OCI-LY3 (cell line): ENCODE data around the gene ROR2.

Source experiments
- H2AFZ ChIP-seq: fragments of 200-600, 300-600 bp; shearing (Covaris generic); 2 replicates; pipeline ENCODE4 v1.6.0; 2014; ENCODE audit warnings: antibody characterized with exemption, low read depth, low read length
- H3K27ac ChIP-seq: fragments of 200-600, 300-600 bp; sonication (generic); 2 replicates; pipeline ENCODE4 v1.5.1; 2014; ENCODE audit warnings: mild to moderate bottlenecking, low read length, moderate library complexity, mixed read lengths
- H3K27me3 ChIP-seq: fragments of 200-600, 300-600 bp; sonication (generic); 2 replicates; pipeline ENCODE4 v1.6.1; 2014; ENCODE audit warnings: low read depth, low read length, mixed read lengths
- H3K36me3 ChIP-seq: fragments of 200-600, 300-600 bp; sonication (generic); replicated peaks from 2 replicates; pipeline ENCODE3; 2014; ENCODE audit warnings: low read depth, low read length, mixed read lengths
- H3K4me1 ChIP-seq: fragments of 300-600, 200-600 bp; sonication (generic); 2 replicates; pipeline ENCODE4 v1.6.1; 2014; ENCODE audit warnings: low read length, mixed read lengths
- H3K4me2 ChIP-seq: fragments of 200-600, 300-600 bp; sonication (generic); 2 replicates; pipeline ENCODE4 v1.6.1; 2014; ENCODE audit warnings: low read length, mixed read lengths
- H3K4me3 ChIP-seq: fragments of 300-600, 200-600 bp; sonication (generic); 2 replicates; pipeline ENCODE4 v1.5.1; 2014; ENCODE audit warnings: antibody characterized with exemption, mild to moderate bottlenecking, low read length, moderate library complexity
- H3K79me2 ChIP-seq: fragments of 300-600, 200-600 bp; shearing (Covaris generic); 2 replicates; pipeline ENCODE4 v1.6.1; 2014; ENCODE audit warnings: mild to moderate bottlenecking, low read length, mixed read lengths
- H3K9ac ChIP-seq: fragments of 300-600, 200-600 bp; shearing (Covaris generic); 2 replicates; pipeline ENCODE4 v1.6.0; 2014; ENCODE audit warnings: mild to moderate bottlenecking, low read length, moderate library complexity
- H3K9me3 ChIP-seq: fragments of 200-600, 300-600 bp; shearing (Covaris generic); 2 replicates; pipeline ENCODE4 v1.6.1; 2014; ENCODE audit warnings: low read length, mixed read lengths; ENCODE audit not compliant: insufficient read depth
- H4K20me1 ChIP-seq: fragments of 200-600, 300-600 bp; sonication (generic); 2 replicates; pipeline ENCODE4 v1.6.1; 2016; ENCODE audit warnings: low read length, mixed read lengths; ENCODE audit not compliant: insufficient read depth
- CTCF ChIP-seq: fragments of 200-600, 300-600 bp; sonication (generic); IDR thresholded peaks from 2 replicates; pipeline ENCODE4 v1.5.1; 2014; ENCODE audit warnings: antibody characterized with exemption, low read length, low read depth
- EZH2phosphoT487 ChIP-seq: fragments of 200-600 bp; shearing (Covaris generic); IDR thresholded peaks from 2 replicates; pipeline ENCODE4 v1.6.1; 2018; ENCODE audit warnings: antibody characterized with exemption, mixed run types, low read depth

Gene ROR2

GRCh38 chr9:91571036-91571435, 379.0 kb downstream of the ROR2 start:
- Histone ChIP-seq H4K20me1 (no peaks in the 10 kb centered on the region), H3K27ac (no peak overlapping the region), H3K36me3 (no peaks in the 10 kb centered on the region), H3K4me2 (no peak overlapping the region), H2AFZ (no peak overlapping the region), H3K9me3 (no peaks in the 10 kb centered on the region), H3K9ac (no peak overlapping the region), H3K27me3 (peaks cover 24% of the 10 kb centered on the region), H3K4me1 (no peaks in the 10 kb centered on the region), H3K79me2 (no peaks in the 10 kb centered on the region), H3K4me3 (no peak overlapping the region)
- TF ChIP-seq EZH2phosphoT487 (no peak), CTCF (no peak)

DNA sequence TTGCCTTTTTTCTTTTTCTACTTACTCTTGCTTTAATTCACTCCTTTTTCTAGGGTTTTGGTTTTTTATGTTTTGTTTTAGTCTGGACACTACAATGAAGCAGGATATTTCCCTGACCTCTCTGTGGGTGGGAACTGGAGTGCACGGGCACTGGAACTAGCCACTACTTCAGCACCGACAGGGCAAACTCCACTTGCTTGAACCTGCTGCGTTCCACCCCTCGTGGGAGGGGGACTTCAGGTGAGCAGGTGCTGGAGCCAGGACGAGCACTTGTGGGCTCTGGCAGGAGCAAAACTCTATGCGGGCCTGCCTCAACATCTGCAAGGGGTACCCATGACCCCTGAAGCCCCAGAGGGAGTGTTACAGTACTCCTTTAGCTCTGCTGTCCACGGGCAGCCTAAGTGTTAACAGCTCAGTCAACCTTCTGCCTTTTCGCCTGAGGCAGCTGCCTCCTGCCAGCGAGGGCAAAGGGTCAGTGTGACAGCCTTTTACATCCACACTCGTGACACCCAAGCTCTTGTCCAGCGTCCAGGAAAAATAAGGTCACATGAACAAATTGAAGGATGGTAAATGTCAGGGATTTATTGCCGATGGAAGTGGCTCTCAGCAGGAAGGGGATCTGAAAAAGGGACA, 382.3 kb downstream of the ROR2 start:
- Histone ChIP-seq H3K9ac (no peak overlapping the region), H3K4me1 (no peaks in the 10 kb centered on the region), H3K79me2 (no peaks in the 10 kb centered on the region), H3K36me3 (no peaks in the 10 kb centered on the region), H3K4me2 (no peak overlapping the region), H4K20me1 (no peaks in the 10 kb centered on the region), H3K9me3 (no peaks in the 10 kb centered on the region), H2AFZ (no peak overlapping the region), H3K27me3 (peaks cover 24% of the 10 kb centered on the region), H3K4me3 (no peak overlapping the region), H3K27ac (no peak overlapping the region)
- TF ChIP-seq EZH2phosphoT487, result no peak

GRCh38 chr9:91564081-91564670, 385.9 kb downstream of the ROR2 start:
- H2AFZ ChIP-seq, result no peak overlapping the region
- peaks cover 12% of the 10 kb centered on the region; the same call in 1 of the 2 replicates for H3K27me3 ChIP-seq
- no peaks in the 10 kb centered on the region for H3K36me3 ChIP-seq
- H4K20me1 ChIP-seq, result no peaks in the 10 kb centered on the region
- no peak overlapping the region for H3K4me3 ChIP-seq
- no peak overlapping the region for H3K27ac ChIP-seq
- no peaks in the 10 kb centered on the region for H3K79me2 ChIP-seq
- H3K9ac ChIP-seq, result no peak overlapping the region
- TF ChIP-seq EZH2phosphoT487, result no peak
- no peak for TF ChIP-seq CTCF
- no peaks in the 10 kb centered on the region for H3K4me1 ChIP-seq
- H3K9me3 ChIP-seq, result no peaks in the 10 kb centered on the region
- H3K4me2 ChIP-seq, result no peak overlapping the region

DNA sequence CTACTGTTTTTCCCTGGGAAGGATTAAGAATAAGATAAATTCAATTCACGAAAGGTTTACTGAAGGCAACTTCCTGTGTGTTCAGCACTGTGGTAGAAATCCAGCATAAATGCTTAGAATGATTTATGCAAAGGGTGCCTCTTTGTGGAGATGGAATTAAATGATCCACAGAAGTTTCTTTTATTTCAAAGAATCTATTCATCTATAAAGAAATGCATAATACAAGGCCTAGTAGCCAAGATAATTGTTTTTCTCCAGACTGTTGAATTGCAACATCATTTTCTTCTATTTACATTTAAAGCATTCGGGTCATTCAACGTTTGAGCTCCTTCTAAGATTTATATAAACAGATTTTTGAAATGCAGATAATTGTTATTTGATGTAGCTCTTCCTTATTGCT, 387.6 kb downstream of the ROR2 start:
- Histone ChIP-seq H2AFZ (no peak overlapping the region), H4K20me1 (no peaks in the 10 kb centered on the region), H3K27me3 (peaks cover 24% of the 10 kb centered on the region), H3K9me3 (no peaks in the 10 kb centered on the region), H3K4me1 (no peaks in the 10 kb centered on the region), H3K4me2 (no peak overlapping the region), H3K79me2 (no peaks in the 10 kb centered on the region), H3K36me3 (no peaks in the 10 kb centered on the region), H3K4me3 (no peak overlapping the region), H3K9ac (no peak overlapping the region), H3K27ac (no peak overlapping the region)
- TF ChIP-seq EZH2phosphoT487 (no peak), CTCF (no peak)
